DMS 273 (cell line): ENCODE data around the gene ARHGAP23.

Source experiments
- DNase-seq: peaks from one replicate; lab custom pipeline; 2025; ENCODE audit not compliant: unreplicated experiment; lab: John Stamatoyannopoulos, UW

The ARHGAP23 gene, protein sequence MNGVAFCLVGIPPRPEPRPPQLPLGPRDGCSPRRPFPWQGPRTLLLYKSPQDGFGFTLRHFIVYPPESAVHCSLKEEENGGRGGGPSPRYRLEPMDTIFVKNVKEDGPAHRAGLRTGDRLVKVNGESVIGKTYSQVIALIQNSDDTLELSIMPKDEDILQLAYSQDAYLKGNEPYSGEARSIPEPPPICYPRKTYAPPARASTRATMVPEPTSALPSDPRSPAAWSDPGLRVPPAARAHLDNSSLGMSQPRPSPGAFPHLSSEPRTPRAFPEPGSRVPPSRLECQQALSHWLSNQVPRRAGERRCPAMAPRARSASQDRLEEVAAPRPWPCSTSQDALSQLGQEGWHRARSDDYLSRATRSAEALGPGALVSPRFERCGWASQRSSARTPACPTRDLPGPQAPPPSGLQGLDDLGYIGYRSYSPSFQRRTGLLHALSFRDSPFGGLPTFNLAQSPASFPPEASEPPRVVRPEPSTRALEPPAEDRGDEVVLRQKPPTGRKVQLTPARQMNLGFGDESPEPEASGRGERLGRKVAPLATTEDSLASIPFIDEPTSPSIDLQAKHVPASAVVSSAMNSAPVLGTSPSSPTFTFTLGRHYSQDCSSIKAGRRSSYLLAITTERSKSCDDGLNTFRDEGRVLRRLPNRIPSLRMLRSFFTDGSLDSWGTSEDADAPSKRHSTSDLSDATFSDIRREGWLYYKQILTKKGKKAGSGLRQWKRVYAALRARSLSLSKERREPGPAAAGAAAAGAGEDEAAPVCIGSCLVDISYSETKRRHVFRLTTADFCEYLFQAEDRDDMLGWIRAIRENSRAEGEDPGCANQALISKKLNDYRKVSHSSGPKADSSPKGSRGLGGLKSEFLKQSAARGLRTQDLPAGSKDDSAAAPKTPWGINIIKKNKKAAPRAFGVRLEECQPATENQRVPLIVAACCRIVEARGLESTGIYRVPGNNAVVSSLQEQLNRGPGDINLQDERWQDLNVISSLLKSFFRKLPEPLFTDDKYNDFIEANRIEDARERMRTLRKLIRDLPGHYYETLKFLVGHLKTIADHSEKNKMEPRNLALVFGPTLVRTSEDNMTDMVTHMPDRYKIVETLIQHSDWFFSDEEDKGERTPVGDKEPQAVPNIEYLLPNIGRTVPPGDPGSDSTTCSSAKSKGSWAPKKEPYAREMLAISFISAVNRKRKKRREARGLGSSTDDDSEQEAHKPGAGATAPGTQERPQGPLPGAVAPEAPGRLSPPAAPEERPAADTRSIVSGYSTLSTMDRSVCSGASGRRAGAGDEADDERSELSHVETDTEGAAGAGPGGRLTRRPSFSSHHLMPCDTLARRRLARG (N-terminal part only)

DNA sequence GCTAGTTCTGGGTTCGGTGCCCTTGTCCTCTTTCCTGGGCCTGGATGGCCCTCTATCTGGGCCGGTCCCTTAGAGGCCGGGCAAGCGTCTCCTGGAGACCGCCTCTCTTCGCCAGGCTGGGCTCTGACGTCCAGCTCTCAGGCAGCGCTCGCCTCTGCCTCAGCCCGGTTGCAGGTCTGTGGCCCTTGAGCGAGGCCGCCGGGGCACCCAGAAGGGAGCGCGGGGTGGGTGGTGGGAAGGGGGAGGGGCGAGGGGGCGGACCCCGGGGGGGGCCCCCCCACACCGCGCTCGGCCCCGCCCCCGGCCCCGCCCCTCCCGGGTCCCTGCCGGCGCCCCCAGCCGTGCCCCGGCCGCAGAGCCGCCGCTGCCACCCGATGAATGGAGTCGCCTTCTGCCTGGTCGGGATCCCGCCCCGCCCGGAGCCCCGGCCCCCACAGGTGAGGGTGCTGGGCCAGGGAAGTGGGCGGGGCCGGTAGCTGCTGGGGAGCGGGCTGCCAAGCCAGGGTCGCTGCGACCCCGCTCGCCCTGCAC lies at the start of gene ARHGAP23:
Gene ARHGAP23 (plus strand): TSS at position 353 of the 531 bp plus-strand sequence. CDS start 22 bp downstream, at position 375.
- DNase-seq, result peak; percentile 79

- DNase-seq, result no peak
These were observed 48.8 kb upstream of the ARHGAP23 start for GRCh38 chr17:38379448-38379847.

DNA sequence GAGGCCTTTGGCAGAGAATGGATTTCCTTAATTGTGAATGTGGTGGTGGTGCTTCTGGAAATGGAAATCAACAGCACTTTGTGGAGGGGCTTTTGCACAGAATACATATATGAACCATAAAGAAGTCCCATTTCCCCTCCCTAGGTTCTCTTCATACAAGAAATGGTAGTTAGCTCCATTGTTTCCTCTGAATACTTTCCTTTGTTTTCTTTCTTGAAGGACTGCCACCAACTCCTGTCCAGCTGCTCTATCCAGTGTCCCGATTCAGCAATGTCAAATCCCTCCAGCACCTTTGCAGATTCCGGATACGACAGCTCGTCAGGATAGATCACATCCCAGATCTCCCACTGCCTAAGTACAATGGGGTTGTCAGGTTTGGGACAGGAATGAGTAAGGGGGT lies 33.2 kb upstream of the ARHGAP23 start:
- no peak for DNase-seq

DNA sequence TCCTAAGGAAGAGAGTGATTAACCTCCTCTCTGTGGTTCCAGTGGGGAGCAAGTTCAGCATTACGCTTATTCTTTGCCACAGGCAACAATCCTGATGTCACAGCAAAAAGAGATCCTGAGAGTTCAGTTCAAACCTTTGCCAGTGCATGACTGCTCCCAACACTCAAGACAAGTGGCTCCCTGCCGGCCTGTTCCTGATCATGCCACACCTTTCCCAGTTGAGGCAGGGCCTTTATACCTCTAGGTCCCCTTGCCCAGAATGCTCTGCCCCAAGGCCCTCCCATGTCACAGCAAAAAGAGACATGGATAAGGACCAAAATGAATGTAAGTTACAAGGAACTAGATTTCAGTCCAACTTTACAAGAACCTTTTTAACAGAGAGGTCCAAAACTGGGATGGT lies 31.0 kb upstream of the ARHGAP23 start:
- DNase-seq, result no peak

- no peak for DNase-seq
These were observed 28.0 kb upstream of the ARHGAP23 start for GRCh38 chr17:38400286-38400685.

DNA sequence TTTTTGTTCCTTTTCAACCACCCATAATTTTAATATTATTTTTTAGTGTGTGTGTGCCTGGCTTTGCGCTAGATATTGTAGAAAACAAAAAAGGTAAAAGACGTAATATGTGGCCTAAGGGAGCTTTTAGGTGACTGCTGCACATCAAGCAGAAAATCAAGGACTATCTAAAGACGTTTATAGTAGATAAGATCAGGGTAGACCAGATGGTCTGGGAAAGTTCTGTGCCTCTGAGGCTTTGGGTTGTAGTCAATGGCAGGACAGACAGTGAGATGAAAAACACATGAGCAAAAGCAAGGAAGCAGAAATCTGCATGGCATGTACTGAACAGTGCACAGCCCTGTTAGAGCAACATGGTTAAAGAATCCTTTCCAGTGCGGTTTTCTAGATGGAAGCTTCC lies 26.8 kb upstream of the ARHGAP23 start:
- DNase-seq, result peak; percentile 39

GRCh38 chr17:38402897-38403296 lies 25.4 kb upstream of the ARHGAP23 start:
- DNase-seq, result no peak

DNA sequence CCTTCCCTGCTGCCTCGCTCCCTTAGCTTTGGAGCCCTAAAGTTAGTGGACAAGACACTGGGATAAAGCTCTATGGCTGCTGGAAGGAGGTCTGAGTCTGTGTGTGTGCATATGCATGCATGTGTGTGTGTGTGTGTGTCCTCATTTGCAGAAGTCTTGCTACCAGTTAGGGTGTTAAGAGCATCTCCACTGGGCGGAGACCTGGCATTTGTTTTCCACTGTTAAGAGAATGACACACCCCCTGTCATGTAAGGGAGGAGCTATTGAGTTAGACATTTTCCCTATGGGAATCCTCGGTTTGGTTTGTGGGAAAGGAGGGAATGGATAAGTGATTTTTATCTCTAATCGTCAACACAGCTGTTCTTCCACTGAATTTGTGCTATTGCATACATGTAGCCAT lies 24.8 kb upstream of the ARHGAP23 start:
- peak; percentile 61 for DNase-seq

DNA sequence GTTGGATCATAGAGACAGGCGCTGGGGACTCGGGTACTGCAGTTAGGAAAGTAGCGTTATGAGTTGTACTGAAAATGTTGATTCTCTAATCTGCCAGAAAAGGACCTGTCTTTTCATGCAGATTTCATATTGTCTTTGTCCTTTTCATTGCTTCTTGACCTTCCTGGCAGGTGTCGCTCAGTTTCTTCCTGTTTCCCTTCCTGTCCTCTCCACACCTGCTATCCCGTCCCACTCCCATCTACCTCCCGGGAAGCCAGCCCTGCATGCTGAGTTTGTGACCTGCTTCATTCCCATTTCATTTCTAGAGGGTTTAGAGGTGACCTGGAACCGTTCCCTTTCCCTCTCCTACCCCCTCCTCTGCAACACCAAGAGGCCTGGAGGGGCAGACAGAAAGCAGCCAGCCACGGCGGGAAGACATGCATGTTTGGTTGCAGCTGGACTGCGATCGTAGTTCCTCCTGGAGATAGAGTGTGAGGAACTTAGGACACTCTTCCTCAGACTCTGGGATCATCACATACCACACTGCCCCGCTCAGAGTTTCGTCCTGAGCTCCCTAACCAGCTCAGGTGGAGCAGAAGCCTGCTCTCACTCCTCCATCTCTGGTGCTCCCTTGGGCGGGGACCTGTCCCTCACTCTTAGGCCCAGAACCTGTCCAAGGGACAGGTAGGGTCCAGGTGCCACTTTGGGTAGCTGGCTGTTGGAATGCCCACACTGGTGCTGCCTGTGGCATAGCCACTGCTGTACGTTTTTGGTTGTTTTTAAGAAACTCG lies 23.9 kb upstream of the ARHGAP23 start:
- no peak for DNase-seq

GRCh38 chr17:38405654-38406053 lies 22.6 kb upstream of the ARHGAP23 start:
- no peak for DNase-seq

DNA sequence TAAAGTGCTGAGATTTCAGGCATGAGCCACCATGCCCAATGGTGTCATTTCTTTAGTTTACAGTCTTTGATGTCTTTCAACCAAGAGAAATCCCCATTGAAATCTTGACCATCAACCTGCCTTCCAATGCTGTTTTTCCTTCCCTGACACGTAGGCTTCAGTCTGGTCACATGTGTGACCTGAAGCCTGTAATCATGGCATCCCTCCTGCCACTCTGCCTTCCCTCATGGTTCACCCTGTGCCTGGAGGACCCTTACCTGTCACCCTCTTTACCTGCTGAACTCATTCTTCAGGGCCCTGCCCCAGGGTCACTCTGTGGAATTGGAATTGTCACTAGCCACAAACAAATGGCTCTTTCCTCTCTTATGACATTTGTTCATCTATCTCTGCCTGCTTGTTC lies 18.1 kb upstream of the ARHGAP23 start:
- DNase-seq, result no peak

GRCh38 chr17:38415250-38416194 lies 12.7 kb upstream of the ARHGAP23 start:
- DNase-seq, result peak; percentile 93

DNA sequence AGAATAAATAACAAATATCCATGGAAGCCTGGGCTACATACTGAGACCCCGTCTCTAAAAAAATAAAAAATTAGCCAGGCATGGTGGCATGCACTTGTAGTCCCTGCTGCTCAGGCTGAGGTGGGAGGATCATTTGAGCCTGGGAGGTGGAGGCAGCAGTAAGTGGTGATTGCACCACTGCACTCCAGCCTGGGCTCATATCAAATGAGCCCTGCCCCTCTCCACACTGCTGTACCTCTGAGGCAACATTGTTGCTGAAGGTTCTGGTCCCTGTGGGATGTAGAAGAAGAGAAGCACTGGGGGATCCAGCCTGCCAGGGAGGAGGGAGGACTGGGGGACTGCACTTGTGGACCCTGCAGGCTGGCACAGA lies 11.4 kb upstream of the ARHGAP23 start:
- no peak for DNase-seq

- DNase-seq, result peak; percentile 72
These were observed 10.9 kb upstream of the ARHGAP23 start for GRCh38 chr17:38417210-38417951.

DNA sequence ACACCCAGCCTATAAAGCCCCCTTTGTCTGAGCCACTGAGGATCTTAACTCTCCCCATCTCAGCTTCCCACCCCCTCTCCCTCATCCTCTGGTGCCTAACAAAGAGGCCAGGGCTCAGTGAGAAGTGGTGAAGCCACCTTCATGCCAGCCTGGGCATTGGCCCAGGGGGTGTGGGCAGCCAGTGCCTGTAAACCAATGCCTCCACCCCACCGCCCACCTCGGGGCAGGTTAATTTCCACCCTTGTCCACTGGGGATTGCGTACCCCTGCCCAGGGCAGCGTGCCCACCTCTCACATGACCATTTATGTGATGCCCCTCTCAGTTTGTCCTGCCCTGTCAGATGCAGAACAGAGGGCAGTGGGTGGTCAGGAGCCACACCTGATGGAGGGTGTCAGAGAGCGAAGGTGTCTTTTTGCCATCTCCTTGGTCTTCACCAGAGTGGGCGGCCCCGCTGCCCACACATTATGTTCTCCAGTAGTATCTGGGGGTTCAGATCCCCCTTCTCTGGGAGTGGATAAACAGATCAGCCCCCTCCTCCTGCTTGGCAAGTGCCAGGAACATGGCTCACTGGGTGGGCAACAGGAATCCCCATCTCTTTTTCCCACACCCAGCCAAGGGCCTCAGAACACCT lies 10.1 kb upstream of the ARHGAP23 start:
- peak; percentile 49 for DNase-seq

GRCh38 chr17:38418693-38419507 lies 9.4 kb upstream of the ARHGAP23 start:
- DNase-seq, result peak; percentile 62

- DNase-seq, result no peak
These were observed 8.7 kb upstream of the ARHGAP23 start for GRCh38 chr17:38419508-38419981.
